GM19035 (cell line): ENCODE measurements around the gene CD46.
A peak's percentile ranks its signal among the peaks of the same experiment; 100 is the strongest.

Source experiments
- ATAC-seq: cut with Tn5 transposase; IDR thresholded peaks from one replicate; pipeline ENCODE4 v1.9.1; 2021; ENCODE audit not compliant: unreplicated experiment

CD46 gene

DNA sequence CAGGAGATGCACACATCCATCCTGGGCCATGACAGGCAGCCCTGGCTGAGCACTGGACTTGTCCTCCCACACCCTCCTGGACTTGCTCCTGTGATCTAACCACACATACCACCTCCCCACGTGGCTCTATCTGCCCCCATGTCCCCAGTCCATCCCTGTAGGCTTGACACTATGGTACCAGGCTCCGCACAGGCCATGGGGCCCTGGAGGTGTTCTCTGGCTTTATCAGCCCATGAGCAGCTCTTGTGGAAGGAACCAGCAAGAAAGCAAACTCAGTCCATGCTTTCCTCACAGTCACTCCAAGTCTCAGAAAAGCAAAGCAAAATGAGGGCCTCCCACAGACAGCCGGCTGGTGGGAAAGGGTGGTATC, 61.6 kb downstream of the CD46 start:
- no peak for ATAC-seq

DNA sequence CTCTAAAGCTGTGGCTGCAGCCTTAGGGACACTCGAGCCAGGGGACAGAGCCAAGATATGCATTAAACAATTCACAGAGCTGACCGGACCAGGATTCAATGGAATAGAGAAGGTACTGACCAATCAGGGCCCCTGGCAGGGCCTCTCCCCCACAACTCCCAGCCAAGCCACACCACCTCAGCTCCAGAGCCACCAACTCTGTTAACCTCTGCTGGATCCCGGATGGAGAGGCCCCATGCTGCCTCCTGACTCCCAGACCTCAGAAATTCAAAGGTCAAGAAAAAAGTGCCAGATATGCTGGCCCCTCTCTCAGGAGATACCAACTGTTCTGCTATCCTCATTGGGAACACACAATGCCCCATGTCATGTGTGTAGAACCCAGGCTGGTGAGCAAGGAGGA, 62.1 kb downstream of the CD46 start:
- no peak for ATAC-seq

DNA sequence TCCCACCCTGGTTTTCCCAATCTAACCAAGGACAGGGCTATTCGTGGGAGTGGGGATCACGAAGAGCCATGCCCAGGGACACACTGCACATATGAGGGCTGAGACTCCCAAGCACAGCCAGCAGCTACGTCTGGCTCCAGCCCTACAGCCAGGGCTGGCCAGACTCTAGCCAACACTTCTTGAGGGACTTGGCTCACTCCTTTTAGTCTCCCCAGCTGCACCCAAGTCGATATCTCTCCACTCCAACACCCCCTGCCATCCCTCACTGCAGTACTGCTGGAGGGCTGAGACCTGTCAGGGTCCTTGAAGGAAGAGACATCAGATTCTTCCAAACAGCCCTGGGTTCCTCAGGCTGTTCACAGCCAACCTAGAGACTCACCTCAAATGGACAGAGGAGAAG, 62.6 kb downstream of the CD46 start:
- ATAC-seq = no peak

DNA sequence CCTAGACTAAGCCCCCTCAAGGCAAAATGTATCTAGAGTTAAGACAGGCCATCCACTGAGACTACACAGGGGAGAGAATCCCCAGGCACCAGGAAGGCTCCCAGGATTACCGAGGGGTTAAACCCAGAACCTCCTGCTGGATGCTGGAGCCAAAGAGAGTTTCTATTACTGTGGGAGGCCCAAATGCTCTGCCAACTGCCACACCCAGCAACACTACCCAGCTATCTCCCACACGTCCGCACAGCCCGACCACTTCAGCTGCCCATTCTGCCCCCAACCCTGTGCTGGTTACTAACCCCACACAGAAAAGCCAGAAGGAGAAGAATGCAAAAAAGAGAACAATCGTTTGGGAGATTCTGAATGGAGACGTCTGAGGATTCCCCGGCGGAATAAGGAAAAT, 63.6 kb downstream of the CD46 start:
- ATAC-seq = no peak

DNA sequence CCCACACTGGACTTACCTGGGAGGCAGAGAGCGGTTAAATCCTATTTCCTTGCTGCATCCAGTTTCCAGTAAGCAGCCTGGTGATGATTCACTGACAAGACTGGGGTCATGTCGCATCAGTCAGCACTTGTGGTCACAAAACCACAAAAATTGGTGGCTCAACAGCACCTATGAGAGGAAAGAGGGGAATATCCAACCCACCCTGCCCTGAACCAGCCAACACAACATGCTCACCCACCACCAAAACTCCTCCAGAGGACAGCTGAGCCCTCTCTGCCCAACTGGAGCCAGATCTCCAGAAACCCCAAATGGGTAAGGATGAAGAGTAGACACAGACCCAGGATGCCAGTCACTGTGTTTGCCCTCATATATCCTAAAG, 64.0 kb downstream of the CD46 start:
- ATAC-seq = no peak

DNA sequence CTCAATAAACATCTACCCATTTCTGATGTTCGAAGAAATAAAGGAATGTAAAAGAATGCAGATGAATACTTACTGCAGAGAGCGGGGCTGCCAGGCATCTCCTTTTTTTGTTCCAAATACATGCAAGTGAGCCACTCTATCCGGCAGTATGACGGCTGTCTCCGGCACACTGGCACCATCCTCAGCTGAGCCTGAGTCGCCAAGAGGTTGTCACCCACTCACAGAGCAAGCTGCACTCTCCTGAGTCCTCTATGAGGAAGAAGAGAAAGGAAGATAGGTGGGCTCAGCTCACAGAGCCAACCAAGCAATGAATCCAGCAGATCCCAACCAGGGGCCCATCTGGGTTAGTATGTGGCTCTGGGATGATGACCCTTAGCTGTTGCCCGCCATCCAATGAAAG, 65.3 kb downstream of the CD46 start:
- ATAC-seq = no peak

DNA sequence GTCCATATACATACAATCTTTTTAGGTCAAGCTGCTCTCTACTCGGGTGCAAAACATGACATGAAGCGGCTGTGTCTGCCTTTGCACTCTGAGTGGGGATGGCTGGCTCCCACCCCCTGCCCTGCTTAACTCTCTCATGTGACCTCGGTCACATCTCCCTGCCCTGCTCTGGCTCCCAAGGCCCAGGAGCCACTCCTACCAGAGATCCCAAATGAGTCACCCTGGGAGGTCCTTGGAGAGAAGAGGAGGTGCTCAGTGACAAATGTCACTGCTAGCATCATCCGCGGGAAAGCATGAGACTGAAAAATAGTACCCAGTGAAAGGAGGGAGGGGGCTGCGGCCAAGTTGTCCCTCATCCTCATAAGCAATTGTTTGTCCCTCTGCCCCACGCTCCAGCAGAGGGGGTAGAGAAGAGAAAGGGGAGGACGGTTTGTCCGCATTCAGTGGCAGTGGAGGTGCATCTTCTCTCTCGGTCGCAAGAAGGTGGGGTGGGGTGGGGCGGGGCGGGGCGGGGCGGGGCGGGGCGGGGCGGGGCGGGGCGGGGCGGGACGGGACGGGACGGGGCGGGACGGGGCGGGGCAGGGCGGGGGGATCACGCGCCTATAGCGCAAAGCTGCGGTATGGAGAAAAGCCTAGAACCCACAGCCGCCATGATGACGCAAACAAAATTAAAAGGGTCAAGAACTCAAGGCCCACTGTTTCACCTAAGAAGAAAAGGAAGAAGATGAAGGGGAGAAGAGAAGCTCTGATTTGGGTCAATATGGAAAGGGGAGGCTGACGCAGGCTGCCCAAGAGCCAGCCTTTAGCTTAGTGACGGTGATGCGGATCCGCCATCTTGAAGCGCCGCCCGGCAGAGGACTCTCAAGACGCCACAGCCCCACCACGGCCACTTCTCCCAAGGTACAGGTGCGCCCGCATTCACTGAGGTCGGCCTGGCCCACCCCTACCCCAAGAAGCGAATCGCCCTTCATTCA, 66.2 kb downstream of the CD46 start:
- ATAC-seq = no peak

DNA sequence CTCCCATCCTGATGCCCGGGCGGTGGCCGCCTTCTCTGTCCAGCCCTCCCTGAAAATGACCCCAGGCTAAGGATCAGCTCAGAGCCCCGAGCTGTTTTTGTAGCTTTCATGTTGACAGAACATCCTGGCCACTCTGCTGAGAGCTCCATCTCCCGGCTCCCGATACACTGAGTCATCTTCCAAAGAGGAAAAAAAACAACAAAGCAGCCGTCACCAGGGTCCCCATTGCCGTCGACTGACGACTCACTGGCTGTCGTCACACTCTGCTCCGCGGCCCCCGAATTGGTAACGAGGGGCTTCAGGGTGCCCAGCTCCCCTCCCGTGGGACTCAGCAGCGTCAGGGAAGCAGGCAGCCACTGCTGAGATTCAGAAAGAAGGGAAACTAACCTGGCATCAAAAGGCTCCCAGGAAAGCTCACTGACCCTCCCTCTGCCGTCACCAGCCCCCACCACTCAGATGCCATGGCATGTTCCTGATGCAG, 67.2 kb downstream of the CD46 start:
- ATAC-seq = no peak

DNA sequence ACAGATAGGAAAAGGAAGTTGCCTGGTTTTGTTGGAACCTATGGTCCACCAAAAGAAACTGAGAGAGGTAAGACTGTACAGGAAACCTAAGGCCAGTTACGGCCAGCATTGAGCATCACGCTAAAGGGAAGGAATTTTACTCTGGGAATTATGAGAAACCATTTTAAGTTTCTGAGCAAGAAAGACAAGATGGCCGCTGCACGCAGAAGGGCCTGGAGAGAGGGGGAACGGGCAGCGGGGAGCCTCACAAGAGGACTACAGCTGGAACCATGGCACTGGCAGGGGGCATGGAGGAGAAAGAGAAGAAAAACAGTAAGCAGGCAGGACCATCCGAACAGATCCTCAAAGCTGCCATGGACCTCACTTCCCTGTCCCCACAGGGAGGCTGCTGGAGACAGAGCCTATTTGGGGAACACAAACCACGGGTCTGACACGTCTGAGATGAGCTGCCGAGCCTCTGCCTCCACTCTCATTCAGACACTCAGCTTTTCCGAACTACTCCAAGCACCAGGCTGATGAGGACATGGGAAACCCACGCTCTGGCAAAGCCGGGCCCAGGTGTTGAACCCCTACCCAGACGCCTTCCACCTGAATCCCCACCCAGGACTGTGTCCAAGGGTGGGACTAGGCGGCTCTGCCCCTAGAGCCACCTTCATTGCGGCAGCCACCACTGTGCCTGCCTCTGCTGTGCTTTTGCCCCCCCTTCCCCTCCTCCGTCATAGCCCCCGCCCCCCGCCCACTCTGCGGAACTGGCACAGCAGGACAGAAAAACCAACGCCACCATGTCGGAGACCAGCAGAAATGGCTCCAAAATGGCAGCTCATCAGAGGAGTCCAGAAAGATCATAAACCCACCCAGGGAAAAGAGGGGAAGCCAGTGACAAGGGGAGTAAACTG, 69.0 kb downstream of the CD46 start:
- ATAC-seq = no peak

DNA sequence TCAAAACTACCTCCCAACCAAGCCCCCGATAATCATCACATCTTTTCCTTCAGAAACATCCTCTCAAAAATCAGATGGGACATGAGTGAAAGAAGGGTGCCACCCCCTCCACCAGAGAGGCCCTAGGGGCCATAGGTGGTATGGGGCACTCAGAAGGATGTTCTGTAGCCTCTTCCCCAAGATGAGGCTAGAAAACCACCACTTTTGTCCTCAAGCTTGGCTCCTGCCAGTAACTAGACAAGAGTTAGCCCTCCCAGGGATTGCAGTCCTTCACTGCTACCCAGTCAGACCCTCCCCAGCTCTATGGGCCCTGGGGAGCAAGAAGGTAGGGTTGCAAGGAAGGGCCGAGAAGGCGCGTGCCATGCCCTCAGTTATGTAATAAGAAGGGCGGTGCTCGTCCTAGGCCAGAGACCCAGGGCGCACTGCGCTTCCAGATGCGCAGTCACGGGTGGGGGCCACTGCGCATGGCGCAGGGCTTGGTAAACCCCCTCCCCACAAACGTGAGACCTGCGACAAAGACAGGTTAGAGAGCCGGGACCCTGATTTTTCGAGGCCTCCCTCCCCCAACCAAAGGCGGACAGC, 69.7 kb downstream of the CD46 start:
- no peak for ATAC-seq

DNA sequence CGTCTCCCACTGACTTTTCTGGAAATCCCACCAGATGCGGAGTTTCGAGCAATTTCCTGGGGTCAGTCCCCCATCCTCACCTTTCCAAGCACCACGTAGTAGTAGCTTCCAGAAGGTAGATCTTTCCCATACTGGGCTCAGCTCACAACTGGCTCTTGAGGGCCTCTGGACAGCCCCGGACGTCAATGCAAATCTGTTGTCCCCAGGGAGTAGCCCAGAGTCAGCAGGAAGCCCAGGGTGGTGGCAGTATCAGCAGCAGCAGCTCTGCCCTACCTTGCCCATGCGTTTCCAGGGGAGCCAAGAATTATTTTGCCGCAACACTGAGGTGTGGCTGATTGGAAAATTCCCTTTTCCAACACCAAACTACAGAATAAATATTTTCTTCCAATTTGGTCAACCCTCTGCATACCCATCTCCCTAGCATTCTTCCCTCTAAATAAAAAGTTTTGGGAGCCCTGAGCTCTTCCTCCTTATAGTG, 70.3 kb downstream of the CD46 start:
- peak; percentile 36 for ATAC-seq

DNA sequence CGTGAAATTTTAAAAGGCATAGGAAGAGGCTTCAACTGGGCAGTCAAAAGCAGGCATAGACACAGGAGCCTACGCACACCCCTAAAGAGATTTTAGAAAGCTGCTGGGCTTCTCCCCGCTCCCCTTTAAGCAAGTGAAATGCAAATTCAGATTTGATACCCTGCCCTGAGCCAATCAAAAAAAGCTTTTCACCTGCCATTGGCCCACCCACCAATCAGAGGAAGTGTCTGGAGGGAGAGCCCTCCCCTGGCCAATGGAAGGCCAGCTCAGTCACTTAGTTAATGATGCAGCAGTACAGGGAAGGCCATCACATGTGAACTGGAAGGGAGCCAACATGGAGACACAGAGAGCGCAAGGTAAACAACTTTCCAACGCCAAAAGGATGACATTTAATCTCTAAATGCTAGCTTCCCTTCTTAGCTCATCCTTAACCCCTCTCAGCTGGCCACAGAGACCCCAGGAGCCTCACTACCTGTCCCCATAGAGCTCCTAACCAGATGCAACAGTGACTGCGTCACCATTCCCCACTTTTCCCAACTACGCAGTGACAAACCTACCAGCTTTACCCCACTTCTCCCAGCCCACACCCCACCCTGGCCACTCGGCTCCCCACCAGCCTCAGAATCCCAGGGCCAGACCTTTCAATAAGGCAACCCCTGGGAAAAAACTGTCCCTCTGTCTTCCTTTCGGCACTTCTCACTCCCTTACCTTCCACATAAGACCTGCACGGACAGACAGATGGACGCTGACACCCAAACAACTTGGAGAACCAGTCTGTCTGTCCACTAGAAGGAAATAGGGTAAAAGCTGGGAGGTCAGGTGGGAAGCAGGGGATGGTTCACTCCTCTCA, 71.0 kb downstream of the CD46 start:
- ATAC-seq = peak; percentile 55

DNA sequence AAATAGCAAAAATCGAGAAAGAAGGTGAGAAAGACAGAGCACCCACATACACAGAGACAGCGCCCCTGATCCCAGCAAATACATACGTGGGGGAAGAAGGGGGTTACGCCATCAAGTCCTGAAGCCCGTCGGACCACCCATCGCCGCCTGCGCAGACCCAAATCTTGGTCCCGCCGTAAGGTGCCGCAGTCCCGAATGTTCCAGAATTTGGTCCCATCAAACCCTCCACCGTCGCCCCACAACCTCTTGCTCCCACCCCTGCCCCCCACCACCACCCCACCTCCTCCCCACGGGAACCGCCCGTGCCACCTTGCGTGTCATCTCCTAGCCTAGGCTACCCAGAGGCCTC, 71.7 kb downstream of the CD46 start:
- no peak for ATAC-seq

DNA sequence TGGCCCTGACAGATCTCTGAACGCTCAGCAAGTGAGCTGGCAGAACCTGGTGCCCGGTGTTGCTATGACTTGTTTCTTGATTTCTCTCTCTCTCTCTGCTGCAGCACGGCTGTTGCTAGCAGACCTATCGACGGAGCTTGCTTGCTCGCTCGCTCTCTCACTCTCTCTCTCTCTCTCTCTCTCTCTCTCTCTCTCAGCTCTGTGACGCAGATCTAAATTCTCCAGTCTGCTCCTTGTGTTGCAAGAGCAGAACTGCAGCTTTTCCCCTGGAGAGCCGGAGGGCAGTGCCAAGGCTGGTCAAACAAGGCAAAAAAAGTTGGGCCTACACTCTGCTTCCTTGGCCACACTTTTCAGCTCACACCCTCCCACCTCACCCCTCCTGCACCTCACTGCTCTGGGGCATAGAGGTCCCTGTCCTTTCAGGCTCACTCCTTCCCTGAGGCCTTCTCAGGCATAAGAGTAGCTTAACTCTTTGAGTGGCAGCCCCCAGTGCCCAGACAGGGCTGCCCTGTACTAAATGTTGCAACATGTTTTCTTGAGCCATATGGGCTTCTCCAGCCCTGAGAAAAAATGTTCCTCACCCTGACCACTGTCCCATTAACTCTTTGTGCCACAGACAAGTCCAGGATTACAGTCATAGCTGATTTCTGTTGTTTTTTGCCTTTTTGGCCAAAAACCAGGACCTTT, 72.2 kb downstream of the CD46 start:
- ATAC-seq = peak; percentile 24

DNA sequence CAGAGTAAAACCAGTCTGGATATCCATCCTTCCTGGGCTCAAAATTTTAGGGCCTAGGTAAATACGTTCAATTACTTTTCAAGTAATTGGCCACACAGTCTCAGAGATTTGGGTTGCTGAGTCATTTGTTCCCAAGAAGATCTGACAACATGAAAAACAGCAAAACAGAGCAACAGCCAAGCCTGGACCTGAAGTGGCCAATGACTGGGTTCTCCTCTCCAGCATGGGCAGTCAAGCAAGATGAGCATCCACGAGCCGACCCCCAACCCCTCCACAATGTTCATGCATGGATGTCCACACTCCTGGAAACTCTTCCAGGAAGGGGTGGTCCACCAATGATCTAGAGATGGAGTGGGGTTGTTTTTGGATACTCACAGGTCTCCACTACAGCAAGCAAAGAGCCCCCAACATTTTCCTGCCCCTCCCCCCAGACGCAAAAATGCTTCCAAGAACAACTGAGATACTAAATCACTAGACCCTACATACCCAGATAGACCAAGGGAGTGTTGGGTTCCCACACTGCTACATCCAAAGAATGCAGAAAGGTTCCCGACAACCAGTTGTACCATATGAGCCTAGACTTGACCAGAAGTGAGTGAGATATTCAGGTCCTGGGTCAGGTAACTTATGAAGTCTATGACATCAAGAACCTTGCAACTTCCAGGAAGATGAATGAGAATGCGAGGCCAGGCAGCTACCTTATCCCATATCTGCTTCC, 73.0 kb downstream of the CD46 start:
- ATAC-seq = no peak

DNA sequence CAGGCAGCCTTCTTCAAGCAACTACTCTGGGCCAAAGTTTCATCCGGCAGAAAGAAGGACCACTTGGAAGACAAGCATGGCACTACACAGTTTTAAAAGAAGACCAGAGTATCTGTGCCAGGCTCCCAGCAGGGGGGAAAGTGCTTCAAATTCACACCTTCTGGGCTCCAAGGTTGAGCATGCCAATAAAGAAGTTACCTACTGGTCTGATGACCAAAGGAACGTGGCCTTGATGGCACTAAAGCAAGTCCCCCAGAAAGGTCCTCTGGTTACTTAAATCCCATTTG, 73.5 kb downstream of the CD46 start:
- ATAC-seq = no peak

DNA sequence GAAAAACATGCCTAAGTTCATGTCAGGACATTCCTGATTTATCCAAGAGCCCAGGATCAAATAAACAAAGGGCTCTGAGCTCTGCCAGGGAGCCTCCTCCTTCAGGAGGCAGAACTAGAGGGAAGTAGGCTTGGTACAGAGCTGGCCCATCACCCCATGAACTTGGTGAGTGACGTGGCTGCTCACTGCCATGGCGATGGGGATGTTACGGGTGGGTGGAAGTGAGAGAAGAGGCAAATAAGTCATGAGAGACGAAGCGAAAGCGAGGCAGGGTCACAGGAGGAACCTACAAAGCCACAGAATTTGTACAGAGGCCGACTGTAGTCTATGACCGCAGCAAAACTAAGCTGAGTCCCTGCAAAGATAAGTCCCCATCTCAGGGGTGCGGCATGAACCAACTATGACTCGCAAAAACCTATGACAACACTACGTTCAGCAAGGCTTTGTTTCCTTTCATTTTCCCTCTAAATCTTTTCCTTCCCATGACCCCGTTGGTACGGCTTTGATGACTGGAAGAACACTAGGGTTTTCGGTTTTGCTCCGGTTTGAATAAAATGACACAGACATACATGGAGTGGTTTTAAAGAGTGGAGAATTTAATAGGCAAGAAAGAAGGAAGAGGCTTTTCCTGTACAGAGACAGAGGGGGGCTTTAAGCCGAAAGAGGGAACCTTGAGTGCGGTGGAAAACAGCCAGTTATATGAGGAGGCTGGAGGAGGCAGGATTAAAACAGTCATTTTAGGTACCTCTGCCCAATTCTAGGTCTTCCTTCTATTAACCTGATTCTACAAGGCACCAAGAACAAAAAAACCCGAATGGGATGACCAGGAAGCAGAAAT, 74.1 kb downstream of the CD46 start:
- peak; percentile 60 for ATAC-seq

DNA sequence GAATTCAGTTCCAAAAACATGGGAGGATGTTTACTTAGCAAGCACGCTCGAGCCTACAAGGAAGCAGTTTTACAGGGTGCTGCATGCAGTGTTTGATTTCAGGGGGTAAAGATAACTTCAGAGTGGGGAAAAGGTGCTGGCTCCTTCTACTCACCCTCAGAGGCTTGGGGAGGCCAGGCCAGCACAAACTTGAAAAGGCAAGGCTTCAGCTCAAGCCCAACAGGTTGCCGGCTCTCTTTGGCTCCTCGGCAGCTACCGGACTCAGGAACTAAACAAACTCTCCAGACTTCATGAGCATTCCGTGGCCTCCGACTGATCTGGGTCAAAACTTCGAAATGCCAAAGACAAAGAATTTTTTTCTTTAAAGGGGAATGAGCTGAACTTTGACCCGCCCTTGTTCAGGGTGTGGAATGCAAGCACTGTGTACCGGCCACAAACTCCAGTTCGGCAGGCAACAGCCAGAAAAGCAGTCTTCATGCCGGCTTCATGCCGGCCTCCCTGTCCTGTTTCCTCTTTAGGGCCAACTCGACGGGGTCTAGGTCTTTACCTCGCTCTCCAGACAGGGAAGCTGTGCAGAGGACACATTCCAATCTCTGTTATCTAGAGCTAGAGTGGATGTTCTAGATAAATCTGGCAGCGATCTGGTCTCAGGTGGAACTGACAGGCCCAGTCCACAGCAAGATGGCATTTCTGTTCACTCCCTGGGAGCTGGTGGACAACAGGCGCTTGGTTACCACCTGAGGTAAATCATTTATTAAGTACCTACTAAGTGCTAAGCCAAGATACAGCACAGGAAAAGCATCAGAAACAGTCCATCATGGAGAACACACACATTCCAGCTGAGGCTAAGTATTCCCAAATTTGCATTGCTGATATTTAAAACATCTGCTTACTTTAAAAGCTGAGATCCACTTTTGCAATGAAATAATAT, 75.0 kb downstream of the CD46 start:
- ATAC-seq = no peak
